Peyer's patch (tissue), 4 donors: Measurements from ENCODE around the gene KCNT1. TPM values are rescaled to one million over a fixed set of nuclear protein-coding genes. Genes with fewer than 3 reads are reported as not detected.

Experiments
- DNase-seq, 3 donors: peaks; one replicate each; pipeline ENCODE4 v3.0.0-alpha.2; 2017 to 2019
- H3K27ac ChIP-seq, 4 donors: fragments of 200-600 bp; sonication (generic); one replicate each; pipeline ENCODE4 v1.5.1; 2016 to 2019
- H3K27me3 ChIP-seq, 2 donors: fragments of 200-600 bp; sonication (generic); one replicate each; pipeline ENCODE4 v1.5.1; 2019
- H3K36me3 ChIP-seq, 3 donors: fragments of 200-600 bp; sonication (generic); one replicate each; pipeline ENCODE4 v1.5.1; 2016 to 2019
- H3K4me1 ChIP-seq, 4 donors: fragments of 200-600 bp; sonication (generic); one replicate each; pipeline ENCODE4 v1.5.1; 2016 to 2019
- H3K4me3 ChIP-seq, 4 donors: fragments of 200-600 bp; sonication (generic); 1 replicate in 3 of 4; 2 replicates in 1 of 4; pipeline ENCODE4 v1.5.1; 2016 to 2019; ENCODE audit warnings: mild to moderate bottlenecking in 1 of 4
- H3K9me3 ChIP-seq, 4 donors: fragments of 200-600 bp; sonication (generic); one replicate each; pipeline ENCODE4 v1.5.1; 2016 to 2019; ENCODE audit warnings: mild to moderate bottlenecking in 1 of 4
- CTCF ChIP-seq, 6 experiments: fragments of 450-650 bp in 4 of 6; fragments of 200-600 bp in 2 of 6; sonication (generic) in 1 of 6; IDR thresholded peaks; one replicate each; pipeline ENCODE4 v1.5.1; 2017 to 2019; ENCODE audit warnings: antibody characterized with exemption in 6 of 6, mild to moderate bottlenecking in 3 of 6, moderate library complexity in 1 of 6
- POLR2A ChIP-seq, 2 donors: fragments of 450-650 bp; IDR thresholded peaks; one replicate each; pipeline ENCODE4 v1.5.1; 2017; ENCODE audit warnings: antibody characterized with exemption in 2 of 2, mild to moderate bottlenecking in 2 of 2, moderate library complexity in 2 of 2
- total RNA-seq, 4 donors: library from RNA; depleted of rRNA; stranded (reverse); fragments of >200 nt; gene quantifications; one replicate each; pipeline ENCODE4 v1.1.0, GENCODE V29; 2016

The KCNT1 gene
- total RNA-seq, 4 donors from 2014 or later, result 0.27 TPM; not detected in 3

GRCh38 chr9:135840539-135840938 is 138.6 kb downstream of the KCNT1 start:
- no peak for DNase-seq
- H3K27ac ChIP-seq, result no peak overlapping the region

More at GRCh38 chr9:135840539-135840938, 138.6 kb downstream of the KCNT1 start:
- Histone ChIP-seq H3K4me1 (no peaks in the 10 kb centered on the region), H3K9me3 (no peaks in the 10 kb centered on the region), H3K4me3 (no peak overlapping the region), H3K27me3 (no peaks in the 10 kb centered on the region), H3K36me3 (no peaks in the 10 kb centered on the region)
- TF ChIP-seq POLR2A (IDR thresholded peaks at IDR 0.05), result no peak
- TF ChIP-seq CTCF (IDR thresholded peaks at IDR 0.05), result no peak

Other genes with a start within 250 kb of the KCNT1 start
- gene PPP1R26, start 222.4 kb upstream of the KCNT1 start, total RNA-seq, result 10 to 100 TPM; 12.4 to 34.0 (median 18.7) TPM
- 10 to 100 TPM; 22.3 to 42.7 (median 32.4) TPM for gene MRPS2, start 201.5 kb upstream of the KCNT1 start, total RNA-seq
- gene LCN1, start 180.7 kb upstream of the KCNT1 start, total RNA-seq, result not detected
- not detected for gene OBP2A, start 156.1 kb upstream of the KCNT1 start, total RNA-seq
- not detected for gene PAEP, start 140.4 kb upstream of the KCNT1 start, total RNA-seq
- not detected for gene GLT6D1, start 62.6 kb upstream of the KCNT1 start, total RNA-seq
- gene LCN9, start 38.9 kb upstream of the KCNT1 start, total RNA-seq, result not detected
- gene SOHLH1, start 2.7 kb upstream of the KCNT1 start, total RNA-seq, result not detected
- 10 to 100 TPM; 21.0 to 30.5 (median 24.2) TPM for gene CAMSAP1, start 205.4 kb downstream of the KCNT1 start, total RNA-seq